SK-N-SH (cell line): ENCODE results near the gene CCDC188. TPM values are rescaled to one million over a fixed set of nuclear protein-coding genes. Genes with fewer than 3 reads are reported as not detected.

ENCODE experiments used
- CTCF ChIA-PET: fragments of 300-600, 350-600 bp; formaldehyde crosslinking; extraction: SDS; loops from one replicate; lab custom pipeline; 2021; lab: Yijun Ruan, JAX
- POLR2A ChIA-PET: fragments of 350-600 bp; sonication (Branson Sonifier 250); formaldehyde crosslinking; extraction: SDS; loops from one replicate; lab custom pipeline; 2020; ENCODE audit warnings: antibody characterized with exemption, inconsistent platforms; lab: Yijun Ruan, JAX
- DNase-seq: peaks from one replicate; pipeline ENCODE4 v3.0.0; 2012
- H2AFZ ChIP-seq: fragments of 200-600 bp; sonication (generic); 2 replicates; pipeline ENCODE4 v1.8.1; 2016; ENCODE audit warnings: antibody characterized with exemption, mild to moderate bottlenecking, low read depth
- H3F3A ChIP-seq: fragments of 200-600 bp; sonication (generic); replicated peaks from 2 replicates; pipeline ENCODE3; 2016; ENCODE audit warnings: antibody characterized with exemption, mild to moderate bottlenecking; ENCODE audit not compliant: insufficient read depth
- H3K27ac ChIP-seq, 2 experiments: fragments of 200-500 bp in 1 of 2; fragments of 200-600 bp in 1 of 2; sonication (Bioruptor generic) in 1 of 2; sonication (generic), shearing (Covaris generic) in 1 of 2; 2 replicates each; pipeline versions ENCODE4 v1.5.1 to v1.6.1; 2014 to 2016; ENCODE audit warnings: low read depth in 2 of 2, inconsistent platforms in 1 of 2, low read length in 1 of 2, mild to moderate bottlenecking in 1 of 2, mixed read lengths in 1 of 2
- H3K27me3 ChIP-seq: fragments of 200-600 bp; sonication (generic), shearing (Covaris generic); 2 replicates; pipeline ENCODE4 v1.6.1; 2016; ENCODE audit warnings: mixed run types; ENCODE audit not compliant: insufficient read depth
- H3K36me3 ChIP-seq, 2 experiments: fragments of 200-500 bp in 1 of 2; fragments of 200-600 bp in 1 of 2; sonication (Bioruptor generic) in 1 of 2; sonication (generic) in 1 of 2; replicated peaks in 1 of 2; 2 replicates each; pipeline versions ENCODE3 to v1.5.1; 2014 to 2016; ENCODE audit warnings: low read length in 1 of 2, mild to moderate bottlenecking in 1 of 2; ENCODE audit not compliant: insufficient read depth in 2 of 2, control insufficient read depth in 1 of 2
- H3K4me1 ChIP-seq, 2 experiments: fragments of 200-500 bp in 1 of 2; fragments of 200-600 bp in 1 of 2; sonication (Bioruptor generic) in 1 of 2; sonication (generic), shearing (Covaris generic) in 1 of 2; 2 replicates each; pipeline versions ENCODE4 v1.5.1 to v1.6.1; 2014 to 2016; ENCODE audit warnings: low read depth in 1 of 2, low read length in 1 of 2, mixed run types in 1 of 2; ENCODE audit not compliant: insufficient read depth in 2 of 2, control insufficient read depth in 1 of 2
- H3K4me2 ChIP-seq: fragments of 200-600 bp; sonication (generic), shearing (Covaris generic); 2 replicates; pipeline ENCODE4 v1.6.1; 2017; ENCODE audit warnings: mixed run types
- H3K4me3 ChIP-seq, 2 experiments: fragments of 200-500 bp in 1 of 2; fragments of 200-600 bp in 1 of 2; sonication (Bioruptor generic) in 1 of 2; sonication (generic), shearing (Covaris generic) in 1 of 2; 2 replicates each; pipeline versions ENCODE4 v1.5.1 to v1.8.1; 2014 to 2016; ENCODE audit warnings: low read depth in 2 of 2, inconsistent platforms in 1 of 2, low read length in 1 of 2, mild to moderate bottlenecking in 1 of 2, mixed read lengths in 1 of 2, moderate library complexity in 1 of 2
- H3K79me2 ChIP-seq: fragments of 200-600 bp; sonication (generic); 2 replicates; pipeline ENCODE4 v1.8.1; 2017; ENCODE audit warnings: mild to moderate bottlenecking; ENCODE audit not compliant: insufficient read depth
- H3K9ac ChIP-seq: fragments of 200-600 bp; sonication (generic); 2 replicates; pipeline ENCODE4 v1.6.1; 2017; ENCODE audit warnings: mixed run types
- H3K9me2 ChIP-seq: fragments of 200-600 bp; sonication (generic); 2 replicates; pipeline ENCODE4 v1.6.1; 2017; ENCODE audit warnings: mixed run types
- H3K9me3 ChIP-seq: fragments of 200-600 bp; sonication (generic); 2 replicates; pipeline ENCODE4 v1.6.1; 2017; ENCODE audit warnings: mixed run types, mild to moderate bottlenecking, moderate library complexity
- H4K20me1 ChIP-seq: fragments of 200-600 bp; sonication (generic); 2 replicates; pipeline ENCODE4 v1.6.1; 2017; ENCODE audit warnings: mild to moderate bottlenecking, mixed run types; ENCODE audit not compliant: insufficient read depth
- ELF1 ChIP-seq: IDR thresholded peaks from 2 replicates; pipeline ENCODE4 v1.4.0; 2012
- FOSL2 ChIP-seq: IDR thresholded peaks from 2 replicates; pipeline ENCODE4 v1.4.0; 2012; ENCODE audit warnings: low read depth, mild to moderate bottlenecking, moderate library complexity, borderline replicate concordance
- GABPA ChIP-seq: IDR thresholded peaks from 2 replicates; pipeline ENCODE4 v1.4.0; 2012; ENCODE audit warnings: low read depth, mild to moderate bottlenecking
- GATA2 ChIP-seq: sonication (generic); formaldehyde crosslinking; IDR thresholded peaks from 2 replicates; pipeline ENCODE4 v1.5.0; 2020; ENCODE audit warnings: mild to moderate bottlenecking, missing genetic modification reagents
- MEF2A ChIP-seq: IDR thresholded peaks from 2 replicates; pipeline ENCODE4 v1.4.0; 2012; ENCODE audit warnings: low read depth, borderline replicate concordance
- MXI1 ChIP-seq: IDR thresholded peaks from 2 replicates; pipeline ENCODE4 v1.6.1; 2012; ENCODE audit warnings: mild to moderate bottlenecking, low read depth, low read length, improper control_type of control experiment
- NRF1 ChIP-seq: IDR thresholded peaks from 2 replicates; pipeline ENCODE4 v1.6.1; 2012; ENCODE audit warnings: low read depth, mild to moderate bottlenecking, low read length
- RCOR1 ChIP-seq: fragments of 150-350 bp; IDR thresholded peaks from 2 replicates; pipeline ENCODE4 v1.6.1; 2017; ENCODE audit warnings: antibody characterized with exemption, low read length
- RFX5 ChIP-seq: IDR thresholded peaks from 2 replicates; pipeline ENCODE4 v1.6.1; 2012; ENCODE audit warnings: mild to moderate bottlenecking, improper control_type of control experiment, low read length
- RXRA ChIP-seq: IDR thresholded peaks from 2 replicates; pipeline ENCODE4 v1.4.0; 2012; ENCODE audit warnings: low read depth, mild to moderate bottlenecking, borderline replicate concordance
- TAF1 ChIP-seq: IDR thresholded peaks from 2 replicates; pipeline ENCODE4 v1.6.1; 2012; ENCODE audit warnings: low read depth, mild to moderate bottlenecking, low read length, moderate library complexity, borderline replicate concordance
- WGBS: methylation state at CpG from one replicate; pipeline ENCODE4 v1.1.6; 2017; ENCODE audit warnings: low lambda C conversion rate; 5-methylcytosine and 5-hydroxymethylcytosine counted together
- polyA plus RNA-seq, 3 experiments: library from polyadenylated mRNA; depleted of rRNA; stranded (reverse); fragments of >200 nt; gene quantifications; 2 replicates each; pipeline ENCODE4 v1.2.3, GENCODE V29; 2012
- TF ChIP-seq, protein P1 (sequence below): fragments of 150-350 bp; IDR thresholded peaks from 2 replicates; pipeline ENCODE4 v1.6.1; 2017; ENCODE audit warnings: antibody characterized with exemption, low read length, low read depth, borderline replicate concordance
- TF ChIP-seq, protein P2 (sequence below): fragments of 150-350 bp; IDR thresholded peaks from 2 replicates; pipeline ENCODE4 v1.6.1; 2016; ENCODE audit warnings: mild to moderate bottlenecking, low read depth, low read length
- TF ChIP-seq, protein P3 (sequence below): IDR thresholded peaks from 2 replicates; pipeline ENCODE4 v1.4.0; 2012; ENCODE audit warnings: low read depth, borderline replicate concordance
- TF ChIP-seq, protein P4 (sequence below): IDR thresholded peaks from 2 replicates; pipeline ENCODE4 v1.4.0; 2012; ENCODE audit warnings: low read depth, borderline replicate concordance

CCDC188 gene
- polyA plus RNA-seq, 1 of the 3 experiments (the other 2 are of a cell fraction): 21.1 TPM

DNA sequence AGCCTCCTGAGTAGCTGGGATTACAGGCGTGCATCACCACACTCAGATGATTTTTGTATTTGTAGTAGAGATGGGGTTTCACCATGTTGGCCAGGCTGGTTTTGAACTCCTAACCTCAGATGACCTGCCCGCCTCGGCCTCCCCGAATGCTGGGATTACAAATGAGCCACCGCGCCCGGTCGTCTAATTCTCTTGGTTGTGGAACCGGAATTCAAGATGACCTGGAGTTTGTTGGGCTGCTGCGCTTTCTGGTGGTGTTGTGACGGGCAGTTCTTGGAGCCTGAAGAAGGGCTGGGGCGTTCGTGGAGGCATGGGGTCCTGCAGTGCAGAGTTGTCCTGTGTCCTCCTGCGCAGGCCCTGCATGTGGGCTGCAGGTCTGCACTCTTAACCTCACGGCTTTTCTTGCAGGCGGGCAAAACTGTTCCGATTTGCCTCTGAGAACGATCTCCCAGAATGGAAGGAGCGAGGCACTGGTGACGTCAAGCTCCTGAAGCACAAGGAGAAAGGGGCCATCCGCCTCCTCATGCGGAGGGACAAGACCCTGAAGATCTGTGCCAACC, 28.9 kb downstream of the CCDC188 start:
- Histone ChIP-seq H4K20me1 (peaks cover 14% of the 10 kb centered on the region; the same call in 1 of the 2 replicates), H3K36me3 (peaks cover 33 to 59% of the 10 kb centered on the region in 2 experiments), H3K79me2 (peaks cover 64% of the 10 kb centered on the region), H3K9ac (no peak overlapping the region), H3K4me2 (no peak overlapping the region), H3K9me2 (no peaks in the 10 kb centered on the region), H3K4me3 (no peak overlapping the region), H3K4me1 (peaks cover 9 to 14% of the 10 kb centered on the region in 2 experiments; a peak in 3 of 4 replicates), H3K27ac (no peak overlapping the region), H3F3A (peaks cover 15% of the 10 kb centered on the region), H3K9me3 (no peaks in the 10 kb centered on the region), H3K27me3 (no peaks in the 10 kb centered on the region), H2AFZ (no peak overlapping the region)
- CTCF ChIA-PET: no interaction called here
- 93% methylated on average over 22 of the region's 22 CpGs for WGBS
- DNase-seq: no peak
- POLR2A ChIA-PET: no interaction called here
- TF ChIP-seq, protein P1, sequence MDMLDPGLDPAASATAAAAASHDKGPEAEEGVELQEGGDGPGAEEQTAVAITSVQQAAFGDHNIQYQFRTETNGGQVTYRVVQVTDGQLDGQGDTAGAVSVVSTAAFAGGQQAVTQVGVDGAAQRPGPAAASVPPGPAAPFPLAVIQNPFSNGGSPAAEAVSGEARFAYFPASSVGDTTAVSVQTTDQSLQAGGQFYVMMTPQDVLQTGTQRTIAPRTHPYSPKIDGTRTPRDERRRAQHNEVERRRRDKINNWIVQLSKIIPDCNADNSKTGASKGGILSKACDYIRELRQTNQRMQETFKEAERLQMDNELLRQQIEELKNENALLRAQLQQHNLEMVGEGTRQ: no peak
- TF ChIP-seq MEF2A (no peak), RFX5 (no peak), NRF1 (no peak), ELF1 (no peak), RXRA (no peak), FOSL2 (no peak), GATA2 (CRISPR knock-in tag) (no peak), RCOR1 (no peak), TAF1 (no peak), MXI1 (no peak), GABPA (no peak)
- TF ChIP-seq, protein P2, sequence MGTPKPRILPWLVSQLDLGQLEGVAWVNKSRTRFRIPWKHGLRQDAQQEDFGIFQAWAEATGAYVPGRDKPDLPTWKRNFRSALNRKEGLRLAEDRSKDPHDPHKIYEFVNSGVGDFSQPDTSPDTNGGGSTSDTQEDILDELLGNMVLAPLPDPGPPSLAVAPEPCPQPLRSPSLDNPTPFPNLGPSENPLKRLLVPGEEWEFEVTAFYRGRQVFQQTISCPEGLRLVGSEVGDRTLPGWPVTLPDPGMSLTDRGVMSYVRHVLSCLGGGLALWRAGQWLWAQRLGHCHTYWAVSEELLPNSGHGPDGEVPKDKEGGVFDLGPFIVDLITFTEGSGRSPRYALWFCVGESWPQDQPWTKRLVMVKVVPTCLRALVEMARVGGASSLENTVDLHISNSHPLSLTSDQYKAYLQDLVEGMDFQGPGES: no peak
- TF ChIP-seq, protein P3, sequence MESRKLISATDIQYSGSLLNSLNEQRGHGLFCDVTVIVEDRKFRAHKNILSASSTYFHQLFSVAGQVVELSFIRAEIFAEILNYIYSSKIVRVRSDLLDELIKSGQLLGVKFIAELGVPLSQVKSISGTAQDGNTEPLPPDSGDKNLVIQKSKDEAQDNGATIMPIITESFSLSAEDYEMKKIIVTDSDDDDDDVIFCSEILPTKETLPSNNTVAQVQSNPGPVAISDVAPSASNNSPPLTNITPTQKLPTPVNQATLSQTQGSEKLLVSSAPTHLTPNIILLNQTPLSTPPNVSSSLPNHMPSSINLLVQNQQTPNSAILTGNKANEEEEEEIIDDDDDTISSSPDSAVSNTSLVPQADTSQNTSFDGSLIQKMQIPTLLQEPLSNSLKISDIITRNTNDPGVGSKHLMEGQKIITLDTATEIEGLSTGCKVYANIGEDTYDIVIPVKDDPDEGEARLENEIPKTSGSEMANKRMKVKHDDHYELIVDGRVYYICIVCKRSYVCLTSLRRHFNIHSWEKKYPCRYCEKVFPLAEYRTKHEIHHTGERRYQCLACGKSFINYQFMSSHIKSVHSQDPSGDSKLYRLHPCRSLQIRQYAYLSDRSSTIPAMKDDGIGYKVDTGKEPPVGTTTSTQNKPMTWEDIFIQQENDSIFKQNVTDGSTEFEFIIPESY: no peak
- TF ChIP-seq, protein P4, sequence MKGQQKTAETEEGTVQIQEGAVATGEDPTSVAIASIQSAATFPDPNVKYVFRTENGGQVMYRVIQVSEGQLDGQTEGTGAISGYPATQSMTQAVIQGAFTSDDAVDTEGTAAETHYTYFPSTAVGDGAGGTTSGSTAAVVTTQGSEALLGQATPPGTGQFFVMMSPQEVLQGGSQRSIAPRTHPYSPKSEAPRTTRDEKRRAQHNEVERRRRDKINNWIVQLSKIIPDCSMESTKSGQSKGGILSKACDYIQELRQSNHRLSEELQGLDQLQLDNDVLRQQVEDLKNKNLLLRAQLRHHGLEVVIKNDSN: no peak
